Liver (tissue), 9 donors: ENCODE measurements around the gene CLCN4. TPM values are rescaled to one million over a fixed set of nuclear protein-coding genes. Genes with fewer than 3 reads are reported as not detected.

Experiments used
- DNase-seq: peaks from one replicate; pipeline ENCODE4 v3.0.0-alpha.2; 2017; ENCODE audit warnings: low spot score
- H3K27ac ChIP-seq, 2 donors: one replicate each; pipeline ENCODE4 v1.7.0; 2013; ENCODE audit warnings: inconsistent platforms in 2 of 2, low read length in 2 of 2, control low read depth in 1 of 2, low read depth in 1 of 2, mild to moderate bottlenecking in 1 of 2
- H3K27me3 ChIP-seq, 4 donors: one replicate each; pipeline versions ENCODE4 v1.6.1 to v1.7.0; 2013; ENCODE audit warnings: low read length in 3 of 4, inconsistent platforms in 1 of 4, mild to moderate bottlenecking in 1 of 4, moderate library complexity in 1 of 4; ENCODE audit not compliant: control insufficient read depth in 4 of 4, insufficient read depth in 4 of 4
- H3K36me3 ChIP-seq, 4 donors: one replicate each; pipeline versions ENCODE4 v1.6.1 to v1.7.0; 2013; ENCODE audit warnings: low read length in 3 of 4, mild to moderate bottlenecking in 3 of 4, low read depth in 1 of 4, moderate library complexity in 1 of 4; ENCODE audit not compliant: control insufficient read depth in 4 of 4, insufficient read depth in 3 of 4
- H3K4me1 ChIP-seq, 4 donors: one replicate each; pipeline versions ENCODE4 v1.6.1 to v1.7.0; 2013; ENCODE audit warnings: low read length in 3 of 4, mild to moderate bottlenecking in 3 of 4, moderate library complexity in 1 of 4; ENCODE audit not compliant: control insufficient read depth in 4 of 4, insufficient read depth in 4 of 4
- H3K4me3 ChIP-seq, 3 donors: one replicate each; pipeline versions ENCODE4 v1.6.1 to v1.7.0; 2013; ENCODE audit warnings: low read length in 3 of 3, control low read depth in 1 of 3, low read depth in 1 of 3, mild to moderate bottlenecking in 1 of 3
- H3K9ac ChIP-seq, 2 donors: one replicate each; pipeline ENCODE4 v1.7.0; 2013; ENCODE audit warnings: low read length in 2 of 2, mild to moderate bottlenecking in 2 of 2, moderate library complexity in 2 of 2, control low read depth in 1 of 2, low read depth in 1 of 2
- H3K9me3 ChIP-seq, 4 donors: one replicate each; pipeline versions ENCODE4 v1.6.1 to v1.7.0; 2013; ENCODE audit warnings: low read length in 3 of 4; ENCODE audit not compliant: control insufficient read depth in 4 of 4
- ATF3 ChIP-seq: IDR thresholded peaks from 2 replicates; pipeline ENCODE4 v1.6.1; 2016; ENCODE audit warnings: antibody characterized with exemption
- CTCF ChIP-seq: fragments of 150-350 bp; IDR thresholded peaks from 2 replicates; pipeline ENCODE4 v1.5.1; 2017; ENCODE audit warnings: improper control_type of control experiment, low read depth, low read length; ENCODE audit not compliant: missing input control
- EGR1 ChIP-seq, 2 donors: IDR thresholded peaks; 2 replicates each; pipeline ENCODE4 v1.6.1; 2016 to 2018; ENCODE audit warnings: antibody characterized with exemption in 2 of 2, low read depth in 2 of 2
- FOXA1 ChIP-seq: IDR thresholded peaks from 2 replicates; pipeline ENCODE4 v1.6.1; 2016; ENCODE audit warnings: antibody characterized with exemption
- FOXA2 ChIP-seq: IDR thresholded peaks from 2 replicates; pipeline ENCODE4 v1.6.1; 2016; ENCODE audit warnings: antibody characterized with exemption
- GABPA ChIP-seq, 2 donors: IDR thresholded peaks in 1 of 2; conservative IDR thresholded peaks in 1 of 2; 2 replicates each; pipeline ENCODE4 v1.6.1; 2016; ENCODE audit warnings: antibody characterized with exemption in 2 of 2, mild to moderate bottlenecking in 1 of 2, moderate library complexity in 1 of 2
- HNF4A ChIP-seq, 2 donors: conservative IDR thresholded peaks; 2 replicates each; pipeline ENCODE4 v1.6.1; 2016; ENCODE audit warnings: antibody characterized with exemption in 2 of 2, mild to moderate bottlenecking in 2 of 2
- HNF4G ChIP-seq: IDR thresholded peaks from 2 replicates; pipeline ENCODE4 v1.6.1; 2016; ENCODE audit warnings: antibody characterized with exemption
- JUND ChIP-seq, 2 donors: IDR thresholded peaks; 2 replicates each; pipeline ENCODE4 v1.6.1; 2016; ENCODE audit warnings: antibody characterized with exemption in 2 of 2
- NR2F2 ChIP-seq: IDR thresholded peaks from 2 replicates; pipeline ENCODE4 v1.6.1; 2016; ENCODE audit warnings: antibody characterized with exemption
- RAD21 ChIP-seq, 2 donors: IDR thresholded peaks; 2 replicates each; pipeline ENCODE4 v1.6.1; 2016; ENCODE audit warnings: antibody characterized with exemption in 2 of 2, mild to moderate bottlenecking in 2 of 2
- RXRA ChIP-seq, 2 donors: IDR thresholded peaks; 2 replicates each; pipeline ENCODE4 v1.6.1; 2017 to 2018; ENCODE audit warnings: antibody characterized with exemption in 2 of 2, mild to moderate bottlenecking in 1 of 2
- SP1 ChIP-seq: IDR thresholded peaks from 2 replicates; pipeline ENCODE4 v1.6.1; 2018; ENCODE audit warnings: antibody characterized with exemption, mild to moderate bottlenecking
- TAF1 ChIP-seq: conservative IDR thresholded peaks from 2 replicates; pipeline ENCODE4 v1.6.1; 2016; ENCODE audit warnings: antibody characterized with exemption, mild to moderate bottlenecking
- YY1 ChIP-seq: IDR thresholded peaks from 2 replicates; pipeline ENCODE4 v1.6.1; 2016; ENCODE audit warnings: antibody characterized with exemption, mild to moderate bottlenecking
- ZBTB33 ChIP-seq: IDR thresholded peaks from 2 replicates; pipeline ENCODE4 v1.6.1; 2016; ENCODE audit warnings: antibody characterized with exemption
- WGBS: extraction: QIAGEN DNeasy Blood & Tissue Kit; methylation state at CpG from one replicate; pipeline ENCODE4 v1.1.7; 2013; 5-methylcytosine and 5-hydroxymethylcytosine counted together
- polyA plus RNA-seq, 2 donors: library from polyadenylated mRNA; stranded (reverse) in 1 of 2; unstranded in 1 of 2; fragments of 200-250 nt in 1 of 2; fragments of >200 nt in 1 of 2; fragmentation: Nextera tagmentation in 1 of 2; extraction: Ambion mirVana in 1 of 2; gene quantifications; one replicate each; pipeline versions ENCODE4 v1.2.1 to v1.2.3, GENCODE V29; 2013 to 2015
- total RNA-seq, 2 donors: library from RNA; depleted of rRNA; stranded (reverse); fragments of >200 nt; gene quantifications; one replicate each; pipeline ENCODE4 v1.2.3, GENCODE V29; 2014
- donor health status: healthy.
- donor health status: healthy.
- donor health status: healthy.
- donor health status: healthy.
- donor health status: healthy.

The CLCN4 gene
- total and polyA plus RNA-seq, 4 donors = 1.5 to 10.9 (median 4.0) TPM

- TF ChIP-seq HNF4G = no peak
- no peak for TF ChIP-seq CTCF
- TF ChIP-seq SP1 = no peak
- TF ChIP-seq FOXA1 = no peak
- no peak for TF ChIP-seq HNF4A (conservative IDR thresholded peaks at IDR 0.05)
- TF ChIP-seq RXRA (IDR thresholded peaks at IDR 0.05) = no peak
- TF ChIP-seq ATF3 = no peak
- TF ChIP-seq RAD21 (IDR thresholded peaks at IDR 0.05) = no peak
- TF ChIP-seq TAF1 = no peak
These were observed 79.1 kb downstream of the CLCN4 start (continued) for GRCh38 chrX:10235851-10236250.

- peaks cover 0 to 4% (median 0%) of the 10 kb centered on the region in 4 donors for H3K36me3 ChIP-seq
- TF ChIP-seq HNF4G (no peak), GABPA (IDR thresholded peaks at IDR 0.05 in 1 of 2, conservative IDR thresholded peaks at IDR 0.05 in 1 of 2) (no peak), ZBTB33 (no peak), FOXA2 (no peak), FOXA1 (no peak), CTCF (no peak), ATF3 (no peak), RAD21 (IDR thresholded peaks at IDR 0.05) (no peak), SP1 (no peak), NR2F2 (no peak), JUND (IDR thresholded peaks at IDR 0.05) (no peak), TAF1 (no peak), EGR1 (IDR thresholded peaks at IDR 0.05; ENCODE audit: low read depth in 2 of 2) (no peak), HNF4A (conservative IDR thresholded peaks at IDR 0.05) (no peak), RXRA (IDR thresholded peaks at IDR 0.05) (no peak), YY1 (no peak)
- no peak overlapping the region for H3K9ac ChIP-seq
- no peaks in the 10 kb centered on the region for H3K27me3 ChIP-seq
- H3K4me1 ChIP-seq = no peaks in the 10 kb centered on the region
- no peak for DNase-seq
- H3K27ac ChIP-seq = no peak overlapping the region
- no peaks in the 10 kb centered on the region for H3K9me3 ChIP-seq
- H3K4me3 ChIP-seq = no peak overlapping the region
- 90% methylated on average over 7 of the region's 7 CpGs for WGBS
These were observed 80.5 kb downstream of the CLCN4 start for GRCh38 chrX:10237241-10237640.
